Choroid plexus epithelial cell (primary cell): ENCODE measurements around the gene HOMEZ.

Source experiments
- DNase-seq: peaks from one replicate; pipeline ENCODE4 v3.0.0-alpha.2; 2010; ENCODE audit warnings: low read depth
- H3K4me3 ChIP-seq: 2 replicates; pipeline ENCODE4 v1.5.1; 2011; ENCODE audit warnings: low read depth, mild to moderate bottlenecking, control low read depth, low read length, moderate library complexity
- CTCF ChIP-seq: conservative IDR thresholded peaks from 2 replicates; pipeline ENCODE4 v1.5.1; 2011; ENCODE audit warnings: low read depth, mild to moderate bottlenecking, control low read depth, inconsistent platforms, low read length, moderate library complexity

HOMEZ gene

GRCh38 chr14:23299211-23299957 lies 13.5 kb upstream of the HOMEZ start:
- no peak overlapping the region for H3K4me3 ChIP-seq
- TF ChIP-seq CTCF = peak; percentile 52
- peak; percentile 77 for DNase-seq

GRCh38 chr14:23297611-23298277 lies 11.8 kb upstream of the HOMEZ start:
- TF ChIP-seq CTCF = no peak
- DNase-seq = no peak
- no peak overlapping the region for H3K4me3 ChIP-seq

GRCh38 chr14:23297096-23297495 lies 11.2 kb upstream of the HOMEZ start:
- no peak for TF ChIP-seq CTCF
- H3K4me3 ChIP-seq = no peak overlapping the region
- DNase-seq = no peak

- H3K4me3 ChIP-seq = no peak overlapping the region
Observed at GRCh38 chr14:23296012-23296777, 10.3 kb upstream of the HOMEZ start.

GRCh38 chr14:23294734-23295561 lies 9.0 kb upstream of the HOMEZ start:
- peak; percentile 90 for TF ChIP-seq CTCF
- no peak overlapping the region for H3K4me3 ChIP-seq
- peak; percentile 66 for DNase-seq

More at GRCh38 chr14:23296012-23296777, 10.3 kb upstream of the HOMEZ start:
- DNase-seq = no peak
- no peak for TF ChIP-seq CTCF

GRCh38 chr14:23286902-23287479 lies 1.1 kb upstream of the HOMEZ start:
- no peak for TF ChIP-seq CTCF
- peak; percentile 24 for DNase-seq
- H3K4me3 ChIP-seq = peak overlapping the region; percentile 80
